PC-3 (cell line): Measurements from ENCODE around the gene VDR. TPM values are rescaled to one million over a fixed set of nuclear protein-coding genes. Genes with fewer than 3 reads are reported as not detected.
A peak's percentile ranks its signal among the peaks of the same experiment; 100 is the strongest.

Experiments used
- ATAC-seq: fragments of 200-7000 bp; cut with Tn5 transposase; 2 replicates; pipeline ENCODE4 v1.9.1; 2020; ENCODE audit warnings: mild to moderate bottlenecking, moderate library complexity
- BruUV-seq: library from RNA; stranded (reverse); fragments of 400-500 nt; replicated peaks from 2 replicates; lab custom pipeline; 2021; lab: Mats Ljungman, UMichigan
- CTCF ChIA-PET: fragments of 300-600 bp; sonication (Branson Sonifier 250); formaldehyde crosslinking; loops from one replicate; lab custom pipeline; 2022; ENCODE audit warnings: antibody characterized with exemption; lab: Charles Lee
- POLR2A ChIA-PET: fragments of 300-600 bp; sonication (Branson Sonifier 250); formaldehyde crosslinking; loops from one replicate; lab custom pipeline; 2022; ENCODE audit warnings: antibody characterized with exemption; ENCODE audit not compliant: unreplicated experiment; lab: Charles Lee
- DNase-seq: peaks from one replicate; pipeline ENCODE4 v3.0.0-alpha.2; 2015
- H2AFZ ChIP-seq: fragments of 300-600 bp; sonication (generic); 2 replicates; pipeline ENCODE4 v1.6.0; 2016; ENCODE audit warnings: antibody characterized with exemption, low read length
- H3F3A ChIP-seq: fragments of 300-600 bp; sonication (generic); one replicate; pipeline ENCODE4 v1.6.0; 2017; ENCODE audit warnings: antibody characterized with exemption, low read length, control low read depth, mild to moderate bottlenecking; ENCODE audit not compliant: unreplicated experiment
- H3K27ac ChIP-seq: fragments of 300-600 bp; sonication (generic); 2 replicates; pipeline ENCODE4 v1.5.1; 2016; ENCODE audit warnings: mild to moderate bottlenecking, low read length
- H3K27me3 ChIP-seq: fragments of 300-600 bp; sonication (generic); 2 replicates; pipeline ENCODE4 v1.6.1; 2016; ENCODE audit warnings: low read length, mixed read lengths
- H3K36me3 ChIP-seq: fragments of 300-600 bp; sonication (generic); 2 replicates; pipeline ENCODE4 v1.6.1; 2016; ENCODE audit warnings: low read depth, mixed run types, low read length, mixed read lengths
- H3K4me1 ChIP-seq: fragments of 300-600 bp; sonication (generic); 2 replicates; pipeline ENCODE4 v1.5.1; 2016; ENCODE audit warnings: low read length; ENCODE audit not compliant: insufficient read depth
- H3K4me2 ChIP-seq: fragments of 300-600 bp; sonication (generic); 2 replicates; pipeline ENCODE4 v1.6.0; 2016; ENCODE audit warnings: low read length
- H3K4me3 ChIP-seq: fragments of 300-600 bp; sonication (generic); 2 replicates; pipeline ENCODE4 v1.5.1; 2016; ENCODE audit warnings: mild to moderate bottlenecking, low read length, mixed read lengths
- H3K79me2 ChIP-seq: fragments of 300-600 bp; sonication (generic); 2 replicates; pipeline ENCODE4 v1.6.1; 2017; ENCODE audit warnings: low read length, mixed read lengths
- H3K9ac ChIP-seq: fragments of 300-600 bp; sonication (generic); 2 replicates; pipeline ENCODE4 v1.6.0; 2016; ENCODE audit warnings: mild to moderate bottlenecking, low read length
- H3K9me2 ChIP-seq: fragments of 300-600 bp; sonication (generic); replicated peaks from 2 replicates; pipeline ENCODE4 v1.6.1; 2016; ENCODE audit warnings: mixed run types, low read length, mixed read lengths
- H3K9me3 ChIP-seq: fragments of 300-600 bp; sonication (generic); 2 replicates; pipeline ENCODE4 v1.6.1; 2016; ENCODE audit warnings: low read length, mixed read lengths
- H4K20me1 ChIP-seq: fragments of 300-600 bp; sonication (generic); 2 replicates; pipeline ENCODE4 v1.6.1; 2016; ENCODE audit warnings: low read length, mixed read lengths
- EZH2 ChIP-seq: fragments of 300-600 bp; sonication (generic); IDR thresholded peaks from one replicate; pipeline ENCODE4 v1.6.1; 2017; ENCODE audit warnings: antibody characterized with exemption, mild to moderate bottlenecking, low read length; ENCODE audit not compliant: unreplicated experiment
- EZH2phosphoT487 ChIP-seq: fragments of 300-600 bp; sonication (generic); IDR thresholded peaks from 2 replicates; pipeline ENCODE4 v1.6.1; 2018; ENCODE audit warnings: mild to moderate bottlenecking, antibody characterized with exemption, low read length, borderline replicate concordance
- intact Hi-C: fragments of 100-400 bp; cut with micrococcal nuclease; formaldehyde crosslinking; loops from 2 replicates; pipeline ENCODE4 v1.9.0; 2023
- total RNA-seq: library from RNA; depleted of rRNA; stranded (reverse); fragments of >200 nt; gene quantifications from 2 replicates; pipeline ENCODE4 v1.2.3, GENCODE V29; 2014
- TF ChIP-seq, protein P1 (sequence below): fragments of 300-600 bp; sonication (generic); conservative IDR thresholded peaks from 2 replicates; pipeline ENCODE4 v1.5.1; 2017; ENCODE audit warnings: antibody characterized with exemption, low read depth, mild to moderate bottlenecking, low read length

The VDR gene
- total RNA-seq, 1 experiment from 2014 or later, result 19.9 TPM

GRCh38 chr12:47841501-47841900 lies 63.3 kb downstream of the VDR start:
- Histone ChIP-seq H3K9me3 (no peaks in the 10 kb centered on the region), H3K27ac (no peak overlapping the region), H3K79me2 (no peaks in the 10 kb centered on the region), H3K36me3 (peaks cover 8% of the 10 kb centered on the region), H3K27me3 (no peaks in the 10 kb centered on the region), H3K4me1 (peaks cover 10% of the 10 kb centered on the region), H3K4me2 (no peak overlapping the region), H3F3A (no peaks in the 10 kb centered on the region), H2AFZ (no peak overlapping the region), H3K9me2 (no peaks in the 10 kb centered on the region), H3K4me3 (no peak overlapping the region), H3K9ac (no peak overlapping the region), H4K20me1 (no peaks in the 10 kb centered on the region)
- POLR2A ChIA-PET, result interaction anchor here (0.6 kb wide), 1 partner anchor 248 kb away, joined by 3 read pairs; no protein-coding TSS in a partner anchor
- TF ChIP-seq, protein P1, sequence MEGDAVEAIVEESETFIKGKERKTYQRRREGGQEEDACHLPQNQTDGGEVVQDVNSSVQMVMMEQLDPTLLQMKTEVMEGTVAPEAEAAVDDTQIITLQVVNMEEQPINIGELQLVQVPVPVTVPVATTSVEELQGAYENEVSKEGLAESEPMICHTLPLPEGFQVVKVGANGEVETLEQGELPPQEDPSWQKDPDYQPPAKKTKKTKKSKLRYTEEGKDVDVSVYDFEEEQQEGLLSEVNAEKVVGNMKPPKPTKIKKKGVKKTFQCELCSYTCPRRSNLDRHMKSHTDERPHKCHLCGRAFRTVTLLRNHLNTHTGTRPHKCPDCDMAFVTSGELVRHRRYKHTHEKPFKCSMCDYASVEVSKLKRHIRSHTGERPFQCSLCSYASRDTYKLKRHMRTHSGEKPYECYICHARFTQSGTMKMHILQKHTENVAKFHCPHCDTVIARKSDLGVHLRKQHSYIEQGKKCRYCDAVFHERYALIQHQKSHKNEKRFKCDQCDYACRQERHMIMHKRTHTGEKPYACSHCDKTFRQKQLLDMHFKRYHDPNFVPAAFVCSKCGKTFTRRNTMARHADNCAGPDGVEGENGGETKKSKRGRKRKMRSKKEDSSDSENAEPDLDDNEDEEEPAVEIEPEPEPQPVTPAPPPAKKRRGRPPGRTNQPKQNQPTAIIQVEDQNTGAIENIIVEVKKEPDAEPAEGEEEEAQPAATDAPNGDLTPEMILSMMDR, result no peak
- TF ChIP-seq EZH2phosphoT487 (no peak), EZH2 (no peak)
- TSS peak; percentile 22 for BruUV-seq
- ATAC-seq (no peak), DNase-seq (no peak)
- intact Hi-C loops, result no loop called here
- CTCF ChIA-PET, result no interaction called here

- CTCF ChIA-PET, result no interaction called here
- no peak overlapping the region for H2AFZ ChIP-seq
- peaks cover 19% of the 10 kb centered on the region for H3K4me1 ChIP-seq
- no peak overlapping the region for H3K27ac ChIP-seq
- no TSS peak for BruUV-seq
- no peaks in the 10 kb centered on the region for H3K79me2 ChIP-seq
- no peak overlapping the region for H3K9ac ChIP-seq
- no peaks in the 10 kb centered on the region for H3K27me3 ChIP-seq
- peaks cover 3% of the 10 kb centered on the region; the same call in 1 of the 2 replicates for H3K36me3 ChIP-seq
- H3F3A ChIP-seq, result no peaks in the 10 kb centered on the region
- H3K9me2 ChIP-seq, result no peaks in the 10 kb centered on the region
- TF ChIP-seq, protein P1, result no peak
- TF ChIP-seq EZH2 (no peak), EZH2phosphoT487 (no peak)
- intact Hi-C loops, result no loop called here
- no peak overlapping the region for H3K4me2 ChIP-seq
- H4K20me1 ChIP-seq, result no peaks in the 10 kb centered on the region
- POLR2A ChIA-PET, result no interaction called here
- H3K9me3 ChIP-seq, result no peaks in the 10 kb centered on the region
- ATAC-seq (no peak), DNase-seq (no peak)
- no peak overlapping the region for H3K4me3 ChIP-seq
Observed at GRCh38 chr12:47840571-47840970, 64.2 kb downstream of the VDR start.

DNA sequence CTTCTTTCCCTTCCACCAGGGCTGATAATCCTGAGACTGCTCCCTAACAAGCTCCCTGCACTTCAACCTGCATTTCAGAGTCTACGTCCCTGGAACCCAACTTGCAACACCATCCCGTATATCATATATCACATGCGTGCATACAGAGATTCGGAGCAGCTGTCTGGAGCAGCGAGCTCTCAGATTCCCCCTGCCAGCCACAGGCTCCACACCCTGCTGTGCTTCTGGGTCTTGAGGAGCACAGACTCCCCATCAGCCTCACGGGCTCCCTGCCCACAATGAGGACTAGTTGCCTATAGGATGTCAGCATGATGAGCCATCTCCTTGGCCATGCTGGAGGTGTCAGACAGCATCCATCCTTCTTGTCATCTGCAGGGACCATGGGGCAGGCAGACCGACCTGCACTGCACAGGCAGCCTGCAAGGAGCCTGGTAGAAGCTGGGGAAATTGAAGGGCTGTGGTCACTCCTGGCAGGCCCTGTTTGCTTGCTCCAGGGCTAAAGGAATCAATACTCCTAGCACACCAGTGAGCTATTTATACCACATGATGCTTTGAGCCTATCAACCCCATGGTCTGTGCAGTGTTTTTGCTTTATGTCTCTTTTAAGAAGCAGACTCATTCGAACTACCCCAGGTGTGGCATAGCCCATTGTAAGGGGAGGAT lies 65.4 kb downstream of the VDR start:
- Histone ChIP-seq H3K4me1 (peaks cover 25% of the 10 kb centered on the region), H2AFZ (no peak overlapping the region), H3K36me3 (peaks cover 2% of the 10 kb centered on the region; the same call in 1 of the 2 replicates), H3K27ac (no peak overlapping the region), H3K4me2 (no peak overlapping the region), H4K20me1 (no peaks in the 10 kb centered on the region), H3F3A (no peaks in the 10 kb centered on the region), H3K27me3 (no peaks in the 10 kb centered on the region), H3K9me2 (no peaks in the 10 kb centered on the region), H3K9ac (no peak overlapping the region), H3K4me3 (no peak overlapping the region), H3K79me2 (no peaks in the 10 kb centered on the region), H3K9me3 (no peaks in the 10 kb centered on the region)
- ChIA-PET POLR2A (no interaction called here), CTCF (interaction anchor here (0.5 to 2.3 kb wide), 19 partner anchors 19 to 1249 kb away, joined by 3 to 16 read pairs (median 4); partner anchors contain the start of genes HDAC7 and VDR)
- intact Hi-C loops, result loop anchor here (2.0 kb wide), 1 partner anchor 97 kb away; no protein-coding TSS in a partner anchor
- TF ChIP-seq, protein P1, result no peak
- BruUV-seq, result no TSS peak
- ATAC-seq (no peak), DNase-seq (no peak)
